ENCODE data around the gene EVC2.

DNA sequence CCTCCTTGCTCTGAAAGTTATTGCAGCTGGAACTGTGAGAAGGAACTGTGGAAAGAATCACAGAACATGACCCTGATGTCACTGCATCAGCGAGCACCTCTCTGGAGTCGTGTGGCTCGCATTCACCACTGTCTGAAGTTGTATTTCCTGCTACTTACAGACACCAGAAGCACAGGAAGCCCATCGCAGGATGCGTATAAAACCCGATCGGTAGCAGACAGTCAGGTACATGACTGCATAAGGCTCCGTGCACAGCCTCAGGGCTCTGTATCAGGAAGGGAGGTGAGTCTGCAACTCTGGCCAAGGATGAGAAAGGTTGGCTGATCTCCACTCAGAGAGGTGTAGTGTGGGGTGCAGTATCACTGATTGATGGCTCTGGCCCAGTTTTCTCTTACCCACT is 134.4 kb downstream of the EVC2 start:
- TF ChIP-seq, protein P1, sequence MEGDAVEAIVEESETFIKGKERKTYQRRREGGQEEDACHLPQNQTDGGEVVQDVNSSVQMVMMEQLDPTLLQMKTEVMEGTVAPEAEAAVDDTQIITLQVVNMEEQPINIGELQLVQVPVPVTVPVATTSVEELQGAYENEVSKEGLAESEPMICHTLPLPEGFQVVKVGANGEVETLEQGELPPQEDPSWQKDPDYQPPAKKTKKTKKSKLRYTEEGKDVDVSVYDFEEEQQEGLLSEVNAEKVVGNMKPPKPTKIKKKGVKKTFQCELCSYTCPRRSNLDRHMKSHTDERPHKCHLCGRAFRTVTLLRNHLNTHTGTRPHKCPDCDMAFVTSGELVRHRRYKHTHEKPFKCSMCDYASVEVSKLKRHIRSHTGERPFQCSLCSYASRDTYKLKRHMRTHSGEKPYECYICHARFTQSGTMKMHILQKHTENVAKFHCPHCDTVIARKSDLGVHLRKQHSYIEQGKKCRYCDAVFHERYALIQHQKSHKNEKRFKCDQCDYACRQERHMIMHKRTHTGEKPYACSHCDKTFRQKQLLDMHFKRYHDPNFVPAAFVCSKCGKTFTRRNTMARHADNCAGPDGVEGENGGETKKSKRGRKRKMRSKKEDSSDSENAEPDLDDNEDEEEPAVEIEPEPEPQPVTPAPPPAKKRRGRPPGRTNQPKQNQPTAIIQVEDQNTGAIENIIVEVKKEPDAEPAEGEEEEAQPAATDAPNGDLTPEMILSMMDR (IDR thresholded peaks at IDR 0.05): no peak
- no peak for TF ChIP-seq EZH2 (IDR thresholded peaks at IDR 0.05; ENCODE audit: borderline replicate concordance, insufficient read depth, low read depth, low read length, poor library complexity, severe bottlenecking)
